Pancreas (tissue), 10 donors: Measurements from ENCODE around the gene PRDM16. TPM values are rescaled to one million over a fixed set of nuclear protein-coding genes. Genes with fewer than 3 reads are reported as not detected.

Experiments used
- ATAC-seq, 4 donors: fragments of 200-7000 bp; cut with Tn5 transposase; one replicate each; pipeline versions ENCODE4 v1.8.0 to v1.9.1; 2020; ENCODE audit warnings: mild to moderate bottlenecking in 4 of 4, moderate library complexity in 4 of 4
- DNase-seq, 6 donors: peaks; one replicate each; pipeline ENCODE4 v3.0.0-alpha.2; 2020
- FAIRE-seq: peaks from 2 replicates; lab custom pipeline; 2012; peaks lifted over from hg19 to GRCh38; lab: Jason Lieb, UNC
- H3K27ac ChIP-seq, 4 donors: fragments of 200-600 bp; sonication (generic); 1 replicate in 3 of 4; 2 replicates in 1 of 4; pipeline versions ENCODE4 v1.5.0 to v1.8.0; 2020
- H3K27me3 ChIP-seq, 4 donors: fragments of 200-600 bp; one replicate each; pipeline ENCODE4 v1.8.0; 2021
- H3K36me3 ChIP-seq, 3 donors: fragments of 200-600 bp; sonication (generic) in 1 of 3; one replicate each; pipeline versions ENCODE4 v1.5.0 to v1.8.0; 2020 to 2021
- H3K4me1 ChIP-seq, 3 donors: fragments of 200-600 bp; one replicate each; pipeline ENCODE4 v1.8.0; 2021
- H3K4me3 ChIP-seq, 4 donors: fragments of 200-600 bp; sonication (generic) in 2 of 4; one replicate each; pipeline versions ENCODE4 v1.5.0 to v1.8.0; 2020 to 2021
- H3K9me3 ChIP-seq, 4 donors: fragments of 200-600 bp; one replicate each; pipeline ENCODE4 v1.8.0; 2021
- CTCF ChIP-seq, 4 donors: fragments of 200-600 bp; sonication (generic) in 3 of 4; IDR thresholded peaks; one replicate each; pipeline versions ENCODE4 v1.5.0 to v1.8.0; 2021; ENCODE audit warnings: antibody characterized with exemption in 4 of 4
- WGBS, 2 donors: extraction: QIAGEN DNeasy Blood & Tissue Kit; methylation state at CpG; one replicate each; pipeline ENCODE4 v1.1.7; 2013; 5-methylcytosine and 5-hydroxymethylcytosine counted together
- intact Hi-C, 3 donors: fragments of 100-400 bp; cut with DNase I; formaldehyde crosslinking; loops; one replicate each; pipeline versions ENCODE4 v1.11.1 to v1.14.2; 2022
- polyA plus RNA-seq, 2 donors: library from polyadenylated mRNA; stranded (reverse); fragments of 200-250 nt; gene quantifications; one replicate each; pipeline ENCODE4 v1.2.3, GENCODE V29; 2013
- total RNA-seq, 6 donors: library from RNA; stranded (reverse); fragmentation: NEBNext Ultra II Directional in 4 of 6; extraction: Animal tissue kit (Norgen Biotek cat#: 25700) in 4 of 6; gene quantifications; one replicate each; pipeline versions ENCODE4 v1.2.1 to v1.2.4, GENCODE V29; 2021 to 2023
- donor health status: healthy with polysubstance abuse.
- donor health status: DM: no; HTN: no; CAD: no; lungs with moderate emphysema.
- donor health status: DM: no; HTN: no; CAD: no.
- donor health status: control.
- donor health status: control.
- donor health status: Bipolar disorder and iron deficiency.
- donor health status: DM: yes; HTN: yes; CAD: no.
- donor health status: DM: no; HTN: no; CAD: no.
- donor health status: DM: no; HTN: no; CAD: no.
- donor health status: DM: yes; HTN: yes; CAD: no.

The PRDM16 gene
- total and polyA plus RNA-seq, 8 donors: 6.6 to 19.2 (median 14.9) TPM

DNA sequence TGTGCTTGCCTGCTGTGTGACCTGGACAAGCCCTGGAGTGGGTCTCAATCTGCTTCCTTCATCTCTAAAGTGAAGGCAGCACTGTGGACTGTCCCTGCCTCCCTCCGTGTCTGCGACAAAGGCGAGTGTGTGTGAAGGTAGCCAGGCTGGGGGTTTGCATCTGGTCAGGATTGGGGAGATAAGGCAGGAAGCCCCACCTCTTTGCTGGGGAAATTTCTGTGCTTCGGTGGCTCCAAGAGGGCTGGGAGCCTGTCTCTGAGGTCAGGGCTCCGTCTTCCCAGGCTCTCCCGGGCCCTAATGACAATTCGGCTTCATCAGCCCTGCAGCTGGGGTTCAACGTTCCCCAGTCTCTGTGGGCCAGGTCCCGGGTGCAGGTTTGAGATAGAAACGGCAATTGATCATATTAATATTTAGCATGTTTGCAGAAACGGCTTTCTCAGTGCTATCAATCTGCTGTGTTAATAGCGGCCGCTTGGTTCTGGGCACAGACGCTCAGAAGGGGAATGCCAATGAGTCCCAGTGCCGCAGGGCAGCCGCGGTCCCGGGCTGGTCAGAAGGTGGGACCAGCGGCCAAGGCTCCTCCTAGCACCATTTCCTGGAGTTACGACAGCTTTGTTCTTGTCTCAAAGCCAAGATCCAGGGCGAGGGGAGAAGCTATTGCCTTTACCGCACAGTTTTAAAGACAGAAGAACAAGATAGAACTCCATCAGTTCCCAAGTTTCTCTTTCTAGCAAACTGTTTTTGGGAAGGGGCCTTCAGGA lies 105.7 kb downstream of the PRDM16 start:
- intact Hi-C loops: no loop called here

GRCh38 chr1:3175486-3175885 lies 106.5 kb downstream of the PRDM16 start:
- intact Hi-C loops: no loop called here
- Histone ChIP-seq H3K4me3 (no peak overlapping the region), H3K9me3 (no peaks in the 10 kb centered on the region), H3K27me3 (no peaks in the 10 kb centered on the region), H3K4me1 (peaks cover 38 to 52% (median 46%) of the 10 kb centered on the region in 3 donors), H3K27ac (peak overlapping the region in 3 of 4 donors; percentile 42 to 93 (median 76)), H3K36me3 (no peaks in the 10 kb centered on the region)
- FAIRE-seq: no peak
- no peak for TF ChIP-seq CTCF (IDR thresholded peaks at IDR 0.05)
- WGBS, 2 donors: 87 to 95% methylated on average over 8 of the region's 8 CpGs
- ATAC-seq: no peak
- peak in 1 of 6 donors; percentile 35 for DNase-seq

More for the DNA sequence above, 105.7 kb downstream of the PRDM16 start:
- Histone ChIP-seq H3K27me3 (no peaks in the 10 kb centered on the region), H3K9me3 (no peaks in the 10 kb centered on the region), H3K4me3 (no peak overlapping the region), H3K36me3 (no peaks in the 10 kb centered on the region), H3K4me1 (peaks cover 46 to 60% (median 55%) of the 10 kb centered on the region in 3 donors), H3K27ac (peak overlapping the region; percentile 42 to 93 (median 62))
- ATAC-seq: peak; percentile 26 to 72 (median 66)
- 5% methylated on average over 22 of the region's 22 CpGs for WGBS, 2 donors
- peak; percentile 76 to 93 (median 83) for DNase-seq
- FAIRE-seq: no peak
- TF ChIP-seq CTCF (IDR thresholded peaks at IDR 0.05): no peak

DNA sequence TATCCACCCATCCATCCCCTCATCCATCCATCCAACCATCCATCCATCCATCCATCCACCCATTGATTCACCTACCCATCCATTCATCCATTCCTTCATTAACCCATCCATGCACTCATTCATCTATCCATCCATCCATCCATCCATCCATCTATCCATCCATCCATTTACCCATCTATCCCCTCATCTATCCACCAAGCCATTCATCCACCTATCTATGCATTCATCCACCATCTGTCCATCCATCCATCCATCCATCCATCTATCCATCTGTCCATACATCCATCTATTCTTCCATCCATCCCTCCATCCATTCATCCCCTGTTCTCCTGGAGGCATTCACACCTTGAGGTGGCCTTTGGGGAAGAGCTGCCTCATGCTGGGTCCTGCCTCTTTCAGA lies 107.0 kb downstream of the PRDM16 start:
- Histone ChIP-seq H3K4me1 (peaks cover 35 to 46% (median 41%) of the 10 kb centered on the region in 3 donors), H3K4me3 (no peak overlapping the region)
- intact Hi-C loops: no loop called here

DNA sequence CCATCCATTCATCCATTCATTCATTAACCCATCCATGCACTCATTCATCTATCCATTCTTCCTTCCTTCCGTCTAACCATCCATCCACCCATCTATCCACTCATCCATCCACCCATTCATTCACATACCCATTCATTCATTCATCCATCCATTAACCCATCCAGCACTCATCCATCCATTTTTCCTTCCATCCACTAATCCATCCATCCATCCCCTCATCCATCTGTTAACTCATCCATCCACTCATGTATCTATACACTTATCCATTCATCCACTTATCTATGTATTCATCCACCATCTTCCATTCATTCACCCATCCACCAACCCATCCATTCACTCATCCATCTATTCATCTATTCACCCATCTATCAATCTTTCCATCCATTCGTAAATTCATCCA lies 107.8 kb downstream of the PRDM16 start:
- Histone ChIP-seq H3K4me3 (no peak overlapping the region), H3K27ac (no peak overlapping the region), H3K9me3 (no peaks in the 10 kb centered on the region), H3K27me3 (no peaks in the 10 kb centered on the region), H3K4me1 (peaks cover 27 to 40% (median 34%) of the 10 kb centered on the region in 3 donors), H3K36me3 (no peaks in the 10 kb centered on the region)
- ATAC-seq (no peak), FAIRE-seq (no peak), DNase-seq (no peak)
- no peak for TF ChIP-seq CTCF (IDR thresholded peaks at IDR 0.05)
- 94 to 97% methylated on average over 2 of the region's 2 CpGs for WGBS, 2 donors
- intact Hi-C loops: no loop called here

More for the DNA sequence above, 107.0 kb downstream of the PRDM16 start:
- DNase-seq (no peak), FAIRE-seq (no peak), ATAC-seq (no peak)
- Histone ChIP-seq H3K9me3 (no peaks in the 10 kb centered on the region), H3K36me3 (no peaks in the 10 kb centered on the region), H3K27me3 (no peaks in the 10 kb centered on the region), H3K27ac (no peak overlapping the region)
- TF ChIP-seq CTCF (IDR thresholded peaks at IDR 0.05): no peak

- peak; percentile 37 to 71 (median 62) for ATAC-seq
- intact Hi-C loops: no loop called here
- no peak for FAIRE-seq
Measured at GRCh38 chr1:3178279-3178678, 109.3 kb downstream of the PRDM16 start.

More at GRCh38 chr1:3178279-3178678, 109.3 kb downstream of the PRDM16 start:
- DNase-seq: peak in 3 of 6 donors; percentile 67 to 75 (median 74)
- Histone ChIP-seq H3K4me3 (no peak overlapping the region), H3K36me3 (no peaks in the 10 kb centered on the region), H3K9me3 (no peaks in the 10 kb centered on the region), H3K27ac (peak overlapping the region in 3 of 4 donors; percentile 18 to 61 (median 32)), H3K27me3 (no peaks in the 10 kb centered on the region), H3K4me1 (peaks cover 23 to 28% (median 23%) of the 10 kb centered on the region in 3 donors)
- WGBS, 2 donors: 39 to 45% methylated on average over 16 of the region's 16 CpGs
- no peak for TF ChIP-seq CTCF (IDR thresholded peaks at IDR 0.05)
